GM12878 (cell line): ENCODE data around the gene GEMIN7. TPM values are rescaled to one million over a fixed set of nuclear protein-coding genes. Genes with fewer than 3 reads are reported as not detected.

Source experiments
- ETV6 ChIP-seq, 2 experiments: fragments of 450-650 bp in 1 of 2; IDR thresholded peaks in 1 of 2; conservative IDR thresholded peaks in 1 of 2; 2 replicates each; pipeline ENCODE4 v1.6.1; 2014; ENCODE audit warnings: antibody characterized with exemption in 1 of 2, borderline replicate concordance in 1 of 2, low read depth in 1 of 2, mild to moderate bottlenecking in 1 of 2, moderate library complexity in 1 of 2
- FOXM1 ChIP-seq: IDR thresholded peaks from 2 replicates; pipeline ENCODE4 v1.6.1; 2012; ENCODE audit warnings: low read depth, mild to moderate bottlenecking, inconsistent platforms, low read length, moderate library complexity
- GATAD2B ChIP-seq: fragments of 450-650 bp; conservative IDR thresholded peaks from 2 replicates; pipeline ENCODE4 v1.6.1; 2017; ENCODE audit warnings: low read depth, mild to moderate bottlenecking, moderate library complexity
- HDAC6 ChIP-seq: fragments of 200-600 bp; sonication (generic); IDR thresholded peaks from one replicate; pipeline ENCODE4 v1.8.0; 2017; ENCODE audit warnings: antibody characterized with exemption; ENCODE audit not compliant: unreplicated experiment
- IRF4 ChIP-seq: IDR thresholded peaks from 2 replicates; pipeline ENCODE4 v1.6.1; 2011; ENCODE audit warnings: low read depth, low read length
- IRF5 ChIP-seq: fragments of 450-650 bp; IDR thresholded peaks from 2 replicates; pipeline ENCODE4 v1.6.1; 2017; ENCODE audit warnings: borderline replicate concordance
- MTA2 ChIP-seq: fragments of 450-650 bp; IDR thresholded peaks from 2 replicates; pipeline ENCODE4 v1.6.1; 2016; ENCODE audit warnings: low read depth, mild to moderate bottlenecking, moderate library complexity
- MTA3 ChIP-seq: IDR thresholded peaks from 2 replicates; pipeline ENCODE4 v1.6.1; 2012; ENCODE audit warnings: low read length, inconsistent platforms, borderline replicate concordance
- PML ChIP-seq: IDR thresholded peaks from 2 replicates; pipeline ENCODE4 v1.6.1; 2012; ENCODE audit warnings: low read length, inconsistent platforms
- REST ChIP-seq: IDR thresholded peaks from 2 replicates; pipeline ENCODE4 v1.6.1; 2012; ENCODE audit warnings: mild to moderate bottlenecking, low read depth, low read length
- SIX5 ChIP-seq: IDR thresholded peaks from 2 replicates; pipeline ENCODE4 v1.6.1; 2011; ENCODE audit warnings: mild to moderate bottlenecking, low read depth, low read length, moderate library complexity; ENCODE audit not compliant: severe bottlenecking
- SREBF2 ChIP-seq: IDR thresholded peaks from 2 replicates; pipeline ENCODE4 v1.6.1; 2012; ENCODE audit warnings: mild to moderate bottlenecking, low read length
- polyA plus RNA-seq, 11 experiments: library from polyadenylated mRNA; depleted of rRNA in 4 of 11; unstranded in 6 of 11; stranded (reverse) in 5 of 11; fragments of >200 nt; fragmentation: Nextera tagmentation in 4 of 11; fragmentation: Illumina TruSeq in 1 of 11; extraction: Ambion mirVana in 4 of 11; extraction: Trizol in 1 of 11; gene quantifications; 1 replicate in 1 of 11; 2 replicates in 10 of 11; pipeline versions ENCODE4 v1.2.1 to v1.2.3, GENCODE V29; 2011 to 2016; ENCODE audit warnings: inconsistent platforms in 2 of 11, missing spikeins in 2 of 11, low read depth in 1 of 11
- total RNA-seq, 4 experiments: library from RNA; depleted of rRNA in 3 of 4; stranded (reverse); fragments of >200 nt in 3 of 4; fragmentation: Illumina TruSeq in 1 of 4; extraction: Trizol in 1 of 4; gene quantifications; 2 replicates each; pipeline versions ENCODE4 v1.2.1 to v1.2.3, GENCODE V29; 2013 to 2021
- TF ChIP-seq, protein P1 (sequence below): fragments of 450-650 bp; IDR thresholded peaks from 2 replicates; pipeline ENCODE4 v1.6.1; 2017; ENCODE audit warnings: mild to moderate bottlenecking, moderate library complexity
- TF ChIP-seq, protein P2 (sequence below): IDR thresholded peaks from 2 replicates; pipeline ENCODE4 v1.6.1; 2011; ENCODE audit warnings: mild to moderate bottlenecking, low read depth, low read length, moderate library complexity; ENCODE audit not compliant: insufficient replicate concordance
- TF ChIP-seq, protein P3 (sequence below): IDR thresholded peaks from 2 replicates; pipeline ENCODE4 v1.6.1; 2011; ENCODE audit warnings: low read depth, low read length, improper control_type of control experiment, borderline replicate concordance

The GEMIN7 gene
- total and polyA plus RNA-seq, 10 of the 15 experiments (the other 5 are each of a cell fraction or from before 2014, with no cell fraction given): 21.1 to 76.7 (median 44.9) TPM

DNA sequence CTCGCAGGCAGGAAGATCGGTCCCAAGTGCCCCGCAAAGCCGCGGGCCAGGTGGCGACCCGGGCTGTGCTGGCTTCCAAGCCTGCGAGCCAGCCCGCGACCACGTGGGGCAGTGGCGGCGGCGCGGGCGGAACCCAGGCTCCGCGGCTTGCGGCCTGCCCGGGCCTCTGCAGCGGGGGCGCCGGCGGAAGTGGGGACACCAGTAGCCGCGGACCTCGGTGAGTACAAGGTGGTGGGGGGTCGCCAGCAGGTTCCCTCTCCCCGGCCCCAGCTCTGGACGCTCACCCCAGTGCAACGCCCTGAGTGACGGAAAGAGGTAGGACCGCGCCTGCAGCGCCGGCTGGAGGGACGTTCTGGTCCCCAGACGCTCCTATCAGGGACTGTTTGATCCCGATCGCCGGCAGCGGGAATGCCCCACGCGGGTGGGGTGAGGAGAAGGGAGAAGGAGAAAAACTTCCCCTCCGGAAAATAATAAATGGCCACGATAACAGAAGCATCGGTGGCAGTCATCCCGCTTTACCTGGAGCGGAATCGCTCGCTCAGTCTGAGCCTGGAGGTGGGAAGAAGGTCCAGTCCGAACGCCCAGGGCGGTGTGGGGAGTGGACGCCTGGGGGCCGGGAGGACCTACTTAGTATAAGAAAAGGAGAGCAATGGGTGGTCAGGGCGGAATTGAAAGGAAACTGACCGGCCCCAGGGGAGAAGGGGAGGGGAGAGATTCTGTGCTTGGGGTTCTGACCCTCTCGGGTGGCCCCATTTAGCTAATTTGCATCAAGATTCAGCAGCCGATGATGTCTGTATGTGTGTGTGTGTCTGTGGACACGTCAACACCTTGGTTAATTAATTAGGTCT is at the start of gene GEMIN7 (continued):
- TF ChIP-seq MTA3 (no peak; the same call in 1 of the 2 replicates), SIX5 (peak; percentile 69), IRF5 (no peak), ETV6 (conservative IDR thresholded peaks at IDR 0.05 in 1 of 2, IDR thresholded peaks at IDR 0.05 in 1 of 2; ENCODE audit: borderline replicate concordance in 1 of 2, low read depth in 1 of 2) (peak in 1 of 2 experiments; percentile 43; a peak in 1 of 4 replicates), REST (peak; percentile 26; the same call in 1 of the 2 replicates), FOXM1 (no peak), GATAD2B (peak; percentile 94), MTA2 (peak; percentile 91; the same call in 1 of the 2 replicates), PML (peak; percentile 94), HDAC6 (no peak), IRF4 (0 out of 2 replicates have a peak, but pooled peaks have one; percentile 39), SREBF2 (peak; percentile 45)
- TF ChIP-seq, protein P1, sequence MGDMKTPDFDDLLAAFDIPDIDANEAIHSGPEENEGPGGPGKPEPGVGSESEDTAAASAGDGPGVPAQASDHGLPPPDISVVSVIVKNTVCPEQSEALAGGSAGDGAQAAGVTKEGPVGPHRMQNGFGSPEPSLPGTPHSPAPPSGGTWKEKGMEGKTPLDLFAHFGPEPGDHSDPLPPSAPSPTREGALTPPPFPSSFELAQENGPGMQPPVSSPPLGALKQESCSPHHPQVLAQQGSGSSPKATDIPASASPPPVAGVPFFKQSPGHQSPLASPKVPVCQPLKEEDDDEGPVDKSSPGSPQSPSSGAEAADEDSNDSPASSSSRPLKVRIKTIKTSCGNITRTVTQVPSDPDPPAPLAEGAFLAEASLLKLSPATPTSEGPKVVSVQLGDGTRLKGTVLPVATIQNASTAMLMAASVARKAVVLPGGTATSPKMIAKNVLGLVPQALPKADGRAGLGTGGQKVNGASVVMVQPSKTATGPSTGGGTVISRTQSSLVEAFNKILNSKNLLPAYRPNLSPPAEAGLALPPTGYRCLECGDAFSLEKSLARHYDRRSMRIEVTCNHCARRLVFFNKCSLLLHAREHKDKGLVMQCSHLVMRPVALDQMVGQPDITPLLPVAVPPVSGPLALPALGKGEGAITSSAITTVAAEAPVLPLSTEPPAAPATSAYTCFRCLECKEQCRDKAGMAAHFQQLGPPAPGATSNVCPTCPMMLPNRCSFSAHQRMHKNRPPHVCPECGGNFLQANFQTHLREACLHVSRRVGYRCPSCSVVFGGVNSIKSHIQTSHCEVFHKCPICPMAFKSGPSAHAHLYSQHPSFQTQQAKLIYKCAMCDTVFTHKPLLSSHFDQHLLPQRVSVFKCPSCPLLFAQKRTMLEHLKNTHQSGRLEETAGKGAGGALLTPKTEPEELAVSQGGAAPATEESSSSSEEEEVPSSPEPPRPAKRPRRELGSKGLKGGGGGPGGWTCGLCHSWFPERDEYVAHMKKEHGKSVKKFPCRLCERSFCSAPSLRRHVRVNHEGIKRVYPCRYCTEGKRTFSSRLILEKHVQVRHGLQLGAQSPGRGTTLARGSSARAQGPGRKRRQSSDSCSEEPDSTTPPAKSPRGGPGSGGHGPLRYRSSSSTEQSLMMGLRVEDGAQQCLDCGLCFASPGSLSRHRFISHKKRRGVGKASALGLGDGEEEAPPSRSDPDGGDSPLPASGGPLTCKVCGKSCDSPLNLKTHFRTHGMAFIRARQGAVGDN: peak; percentile 89
- TF ChIP-seq, protein P2, sequence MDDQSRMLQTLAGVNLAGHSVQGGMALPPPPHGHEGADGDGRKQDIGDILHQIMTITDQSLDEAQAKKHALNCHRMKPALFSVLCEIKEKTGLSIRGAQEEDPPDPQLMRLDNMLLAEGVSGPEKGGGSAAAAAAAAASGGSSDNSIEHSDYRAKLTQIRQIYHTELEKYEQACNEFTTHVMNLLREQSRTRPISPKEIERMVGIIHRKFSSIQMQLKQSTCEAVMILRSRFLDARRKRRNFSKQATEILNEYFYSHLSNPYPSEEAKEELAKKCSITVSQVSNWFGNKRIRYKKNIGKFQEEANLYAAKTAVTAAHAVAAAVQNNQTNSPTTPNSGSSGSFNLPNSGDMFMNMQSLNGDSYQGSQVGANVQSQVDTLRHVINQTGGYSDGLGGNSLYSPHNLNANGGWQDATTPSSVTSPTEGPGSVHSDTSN: peak; percentile 79
- TF ChIP-seq, protein P3, sequence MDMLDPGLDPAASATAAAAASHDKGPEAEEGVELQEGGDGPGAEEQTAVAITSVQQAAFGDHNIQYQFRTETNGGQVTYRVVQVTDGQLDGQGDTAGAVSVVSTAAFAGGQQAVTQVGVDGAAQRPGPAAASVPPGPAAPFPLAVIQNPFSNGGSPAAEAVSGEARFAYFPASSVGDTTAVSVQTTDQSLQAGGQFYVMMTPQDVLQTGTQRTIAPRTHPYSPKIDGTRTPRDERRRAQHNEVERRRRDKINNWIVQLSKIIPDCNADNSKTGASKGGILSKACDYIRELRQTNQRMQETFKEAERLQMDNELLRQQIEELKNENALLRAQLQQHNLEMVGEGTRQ: peak; percentile 51
